GM08714 (cell line): Measurements from ENCODE around the gene EZR.

Source experiments
- H3K4me3 ChIP-seq: fragments of 200-500 bp; sonication (Bioruptor generic); 2 replicates; pipeline ENCODE4 v1.5.1; 2014; ENCODE audit warnings: mild to moderate bottlenecking, low read length, inconsistent platforms
- ZNF274 ChIP-seq: IDR thresholded peaks from 2 replicates; pipeline ENCODE4 v1.6.1; 2012; ENCODE audit warnings: mild to moderate bottlenecking, low read depth, low read length

EZR gene

GRCh38 chr6:158784505-158784904 lies 34.7 kb downstream of the EZR start:
- TF ChIP-seq ZNF274 = no peak

GRCh38 chr6:158783851-158784250 lies 35.3 kb downstream of the EZR start:
- TF ChIP-seq ZNF274 = no peak
- H3K4me3 ChIP-seq = no peak overlapping the region

More at GRCh38 chr6:158784505-158784904, 34.7 kb downstream of the EZR start:
- H3K4me3 ChIP-seq = no peak overlapping the region

DNA sequence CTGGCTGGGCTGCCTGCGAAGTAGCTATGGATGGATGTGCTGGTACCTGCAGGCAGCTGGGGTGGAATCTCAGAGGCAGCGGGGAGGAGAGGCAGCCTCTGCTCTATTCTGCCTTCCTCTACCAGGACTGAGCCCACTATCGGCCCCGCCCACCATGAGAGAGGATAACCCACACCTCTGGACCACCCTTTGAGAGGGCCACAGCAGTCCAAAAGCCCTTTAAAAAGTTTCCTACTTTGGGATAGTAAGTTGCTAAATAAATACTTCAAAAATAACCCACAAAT lies 36.1 kb downstream of the EZR start:
- TF ChIP-seq ZNF274 = no peak
- H3K4me3 ChIP-seq = no peak overlapping the region

DNA sequence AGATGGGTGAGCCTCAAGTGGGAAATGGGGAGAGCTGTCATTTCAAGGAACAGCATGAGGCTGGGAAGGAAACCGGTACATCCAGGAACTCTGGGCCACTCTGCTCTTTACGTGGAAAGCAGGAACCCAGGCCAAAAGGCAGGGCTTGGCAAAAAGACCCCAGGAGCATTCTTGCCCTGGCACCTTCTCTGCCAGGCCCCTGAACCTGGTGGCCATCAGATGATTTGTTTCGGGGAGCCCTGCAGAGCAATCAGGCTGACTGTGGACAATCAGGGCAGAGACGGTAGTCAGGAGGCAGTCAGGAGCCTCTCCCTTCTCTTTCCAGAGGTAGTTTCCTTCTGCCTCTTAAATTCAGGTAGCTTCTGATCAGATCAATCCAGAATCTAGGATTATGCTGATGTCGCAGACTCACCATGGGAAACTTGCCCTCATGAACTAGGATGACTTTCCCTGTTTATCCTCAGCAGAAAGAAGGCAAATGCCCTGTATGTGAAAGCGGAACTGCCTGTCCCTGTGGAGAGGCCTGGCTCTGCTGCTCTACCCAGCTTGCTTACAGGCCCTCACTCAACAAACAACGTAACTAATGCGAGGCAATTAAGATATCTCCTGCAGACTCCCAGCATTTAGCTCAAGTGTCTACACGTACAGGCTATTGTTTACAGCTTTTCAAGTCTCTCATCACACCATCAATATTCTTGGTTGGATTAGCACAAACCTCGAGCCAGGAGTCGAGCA lies 36.6 kb downstream of the EZR start:
- TF ChIP-seq ZNF274 = no peak
- no peak overlapping the region for H3K4me3 ChIP-seq

DNA sequence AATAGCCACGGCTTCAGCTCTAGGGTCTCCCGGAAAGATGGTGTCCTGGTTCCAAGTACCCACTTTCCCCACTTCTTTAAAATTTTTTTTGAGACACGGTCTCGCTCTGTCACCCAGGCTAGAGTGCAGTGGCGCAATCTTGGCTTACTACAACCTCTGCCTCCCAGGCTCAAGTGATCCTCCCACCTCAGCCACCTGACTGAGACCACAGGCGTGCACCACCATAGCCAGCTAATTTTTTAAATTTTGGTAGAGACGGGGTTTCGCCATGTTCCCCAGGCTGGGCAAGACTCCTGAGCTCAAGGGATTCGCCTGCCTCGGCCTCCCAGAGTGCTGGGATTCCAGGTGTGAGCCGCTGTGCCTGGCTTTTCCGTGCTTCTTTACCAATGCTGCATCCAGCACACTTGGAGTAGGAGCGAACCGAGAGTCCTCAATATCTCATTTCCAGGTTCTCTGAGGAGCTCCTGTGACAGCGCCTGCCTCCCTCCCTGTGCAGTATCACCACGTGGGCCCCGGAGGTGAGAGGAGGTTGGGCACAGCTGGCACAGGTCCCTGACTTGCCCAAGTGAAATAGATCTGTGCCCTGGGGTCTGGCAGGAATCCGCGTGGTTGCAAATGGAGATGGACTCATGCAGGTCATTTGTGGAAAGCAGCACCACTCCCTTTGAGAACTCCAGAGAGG lies 37.3 kb downstream of the EZR start:
- no peak overlapping the region for H3K4me3 ChIP-seq
- no peak for TF ChIP-seq ZNF274

DNA sequence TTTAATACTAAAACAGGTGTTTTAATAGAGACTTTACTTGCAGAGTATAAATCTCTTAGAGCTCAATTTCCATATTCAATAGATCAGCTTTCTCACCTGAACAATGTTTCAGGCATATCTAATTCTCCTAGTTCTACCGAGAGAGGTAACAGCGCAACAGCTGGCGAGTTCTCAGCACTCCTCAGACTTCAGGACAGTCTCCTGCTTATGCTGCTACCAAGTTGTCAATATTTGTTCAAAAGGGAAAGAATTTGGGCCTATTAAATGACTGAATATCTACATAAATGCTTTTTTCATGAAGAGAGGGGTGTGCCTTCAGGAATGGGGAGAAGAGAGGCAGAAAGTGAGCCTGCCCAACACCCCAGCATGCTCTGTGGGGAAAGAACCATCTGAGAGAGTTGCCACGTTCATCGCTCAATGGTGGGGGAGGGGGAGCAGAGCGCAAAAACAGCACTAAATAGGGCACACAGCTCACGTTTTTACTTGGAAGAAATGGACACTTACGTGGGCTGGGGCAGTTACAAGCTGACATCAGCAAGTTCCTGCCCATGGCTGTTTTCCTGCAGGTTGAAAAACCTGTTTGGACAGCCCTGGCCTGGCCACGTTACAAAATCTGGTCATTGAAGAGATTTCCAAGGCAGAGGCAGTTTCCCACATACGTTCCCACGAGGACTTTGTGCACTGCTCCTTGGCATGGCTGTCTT lies 38.0 kb downstream of the EZR start:
- H3K4me3 ChIP-seq = no peak overlapping the region
- TF ChIP-seq ZNF274 = no peak

- no peak for TF ChIP-seq ZNF274
- no peak overlapping the region for H3K4me3 ChIP-seq
Measured at GRCh38 chr6:158780246-158780884, 38.8 kb downstream of the EZR start.

- TF ChIP-seq ZNF274 = no peak
- H3K4me3 ChIP-seq = no peak overlapping the region
Measured at GRCh38 chr6:158778005-158778527, 41.1 kb downstream of the EZR start.

DNA sequence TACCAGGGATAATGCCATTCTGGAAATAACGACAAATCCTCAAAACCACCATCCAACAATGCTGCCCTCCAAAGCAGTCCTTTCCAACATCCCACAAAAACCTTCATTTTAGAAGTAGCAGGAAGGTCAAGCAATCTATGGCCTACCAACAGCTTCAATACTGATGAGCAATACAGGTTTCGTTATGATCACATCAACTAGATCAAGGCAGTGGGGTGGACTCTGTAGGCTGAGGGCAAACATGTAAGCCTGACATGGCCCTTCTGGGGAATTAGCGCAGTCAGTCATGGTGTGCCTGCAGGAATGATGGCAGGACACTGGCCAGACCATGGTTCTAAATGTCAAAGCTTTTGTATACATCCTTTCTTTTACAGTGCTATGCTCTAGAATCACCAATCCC lies 41.7 kb downstream of the EZR start:
- H3K4me3 ChIP-seq = no peak overlapping the region
- no peak for TF ChIP-seq ZNF274

GRCh38 chr6:158776737-158777136 lies 42.4 kb downstream of the EZR start:
- no peak overlapping the region for H3K4me3 ChIP-seq
- TF ChIP-seq ZNF274 = no peak

DNA sequence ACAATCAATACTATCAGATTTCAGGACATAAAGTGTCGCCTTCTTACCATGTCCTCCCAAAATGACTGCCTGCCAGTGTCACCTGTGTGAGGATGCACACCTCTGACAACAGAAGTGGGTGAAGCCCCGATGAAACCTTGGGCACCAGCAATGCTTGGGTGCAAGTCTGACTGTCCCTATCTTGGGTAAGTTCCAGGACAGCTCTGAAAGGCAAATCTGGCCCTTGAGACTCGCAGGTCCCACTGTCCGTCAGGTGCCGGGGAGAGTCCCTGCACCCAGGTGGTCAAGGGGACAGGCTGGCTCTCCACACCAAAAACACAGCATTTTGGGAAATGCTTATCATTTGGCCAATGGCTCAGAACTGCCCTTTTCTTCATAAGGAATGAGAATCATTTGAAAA lies 43.3 kb downstream of the EZR start:
- no peak overlapping the region for H3K4me3 ChIP-seq
- TF ChIP-seq ZNF274 = no peak

- no peak overlapping the region for H3K4me3 ChIP-seq
- no peak for TF ChIP-seq ZNF274
Measured at GRCh38 chr6:158774717-158775449, 44.3 kb downstream of the EZR start.

DNA sequence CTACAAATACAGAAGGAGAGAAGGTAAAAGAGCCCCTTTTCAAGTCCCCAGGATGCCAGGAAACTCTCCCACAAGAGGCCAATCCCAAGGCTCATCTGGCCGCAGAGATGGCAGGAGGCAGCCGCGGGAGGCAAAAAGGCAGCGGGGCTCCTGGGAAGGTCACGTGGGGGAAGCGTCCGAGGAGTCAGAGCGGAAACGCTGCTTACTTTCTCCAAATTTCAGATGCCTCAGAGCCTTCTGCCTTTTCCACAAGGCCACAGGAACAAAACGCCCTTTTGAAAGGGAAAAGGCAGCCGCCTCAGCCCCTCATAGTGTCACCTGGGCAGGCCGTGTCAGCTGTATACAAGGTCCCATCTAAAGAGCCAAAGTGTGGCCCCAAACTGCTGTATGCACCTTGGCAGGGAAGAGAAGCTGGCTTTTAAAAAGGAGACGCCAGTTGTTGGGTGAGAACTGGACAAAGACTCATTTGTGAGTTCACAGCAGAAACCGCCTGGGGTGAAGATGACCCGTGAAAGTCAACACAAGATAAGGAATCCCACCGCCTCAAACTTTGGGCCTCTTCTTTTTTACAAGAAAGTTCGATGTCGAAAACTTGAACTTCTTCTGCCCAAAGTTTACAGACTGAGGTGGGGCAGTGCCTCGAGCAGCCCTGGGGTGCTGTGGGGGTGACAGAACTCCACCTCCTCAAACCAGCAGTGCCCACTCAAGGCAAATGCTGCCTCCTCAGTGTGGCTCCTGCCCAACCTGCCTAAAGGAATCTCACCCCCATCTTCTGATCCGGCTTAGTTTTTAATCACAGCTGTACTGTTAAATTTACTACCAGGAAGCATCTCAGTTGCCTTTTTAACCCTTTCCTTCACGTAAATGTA lies 45.4 kb downstream of the EZR start:
- no peak overlapping the region for H3K4me3 ChIP-seq
- TF ChIP-seq ZNF274 = no peak
